H1 (cell line): ENCODE results near the gene SPEF1. TPM values are rescaled to one million over a fixed set of nuclear protein-coding genes. Genes with fewer than 3 reads are reported as not detected.

ENCODE experiments used
- CEBPB ChIP-seq: IDR thresholded peaks from 2 replicates; pipeline ENCODE4 v1.6.1; 2012; ENCODE audit warnings: low read depth, low read length
- CHD1 ChIP-seq: IDR thresholded peaks from 2 replicates; pipeline ENCODE4 v1.6.1; 2012; ENCODE audit warnings: low read depth, low read length, improper control_type of control experiment
- CHD2 ChIP-seq: IDR thresholded peaks from 2 replicates; pipeline ENCODE4 v1.6.1; 2012; ENCODE audit warnings: low read length, improper control_type of control experiment
- HDAC6 ChIP-seq: IDR thresholded peaks from one replicate; pipeline ENCODE4 v1.7.1; 2012; ENCODE audit warnings: low read depth, mild to moderate bottlenecking, inconsistent platforms, low read length, moderate library complexity
- KDM5A ChIP-seq: fragments of 200-600 bp; IDR thresholded peaks from 2 replicates; pipeline ENCODE4 v1.7.1; 2012; ENCODE audit warnings: mild to moderate bottlenecking, low read length, inconsistent platforms, mixed read lengths
- NANOG ChIP-seq: IDR thresholded peaks from 2 replicates; pipeline ENCODE4 v1.6.1; 2011; ENCODE audit warnings: low read length, low read depth, mild to moderate bottlenecking, inconsistent platforms; ENCODE audit not compliant: insufficient read depth, poor library complexity, severe bottlenecking
- NRF1 ChIP-seq: IDR thresholded peaks from 2 replicates; pipeline ENCODE4 v1.6.1; 2011; ENCODE audit warnings: mild to moderate bottlenecking, low read depth, low read length, improper control_type of control experiment
- POLR2AphosphoS5 ChIP-seq: IDR thresholded peaks from 2 replicates; pipeline ENCODE4 v1.6.1; 2011; ENCODE audit warnings: low read depth, low read length
- POU5F1 ChIP-seq: IDR thresholded peaks from 2 replicates; pipeline ENCODE4 v1.6.1; 2011; ENCODE audit warnings: low read depth, mild to moderate bottlenecking, low read length, moderate library complexity
- RBBP5 ChIP-seq: IDR thresholded peaks from 2 replicates; pipeline ENCODE4 v1.7.1; 2012; ENCODE audit warnings: low read depth, mild to moderate bottlenecking, inconsistent platforms, low read length, moderate library complexity, borderline replicate concordance
- SP4 ChIP-seq: IDR thresholded peaks from 2 replicates; pipeline ENCODE4 v1.6.1; 2012; ENCODE audit warnings: low read length, inconsistent platforms
- ZNF274 ChIP-seq: IDR thresholded peaks from 2 replicates; pipeline ENCODE4 v1.7.0; 2012; ENCODE audit warnings: low read length, borderline replicate concordance; ENCODE audit errors: extremely low read depth
- polyA plus RNA-seq, 7 experiments: library from polyadenylated mRNA; depleted of rRNA in 3 of 7; stranded (reverse) in 5 of 7; unstranded in 2 of 7; fragments of >200 nt in 5 of 7; fragments of 200-250 nt in 2 of 7; gene quantifications; 1 replicate in 5 of 7; 2 replicates in 1 of 7; 4 replicates in 1 of 7; pipeline versions ENCODE4 v1.2.1 to v1.2.3, GENCODE V29; 2011 to 2013; ENCODE audit warnings: missing spikeins in 2 of 7, mixed read lengths in 2 of 7
- total RNA-seq: library from RNA; stranded (reverse); fragmentation: NEBNext Ultra II Directional; extraction: Animal tissue kit (Norgen Biotek cat#: 25700); gene quantifications from 2 replicates; pipeline ENCODE4 v1.2.1, GENCODE V29; 2021
- TF ChIP-seq, protein P1 (sequence below): IDR thresholded peaks from 2 replicates; pipeline ENCODE4 v1.6.1; 2011; ENCODE audit warnings: low read length, improper control_type of control experiment
- TF ChIP-seq, protein P2 (sequence below): IDR thresholded peaks from 2 replicates; pipeline ENCODE4 v1.6.1; 2012; ENCODE audit warnings: inconsistent platforms
- TF ChIP-seq, protein P3 (sequence below): IDR thresholded peaks from 2 replicates; pipeline ENCODE4 v1.6.1; 2011; ENCODE audit warnings: low read depth, mild to moderate bottlenecking, low read length; ENCODE audit not compliant: insufficient read depth
- TF ChIP-seq, protein P4 (sequence below), 3 experiments: IDR thresholded peaks; 1 replicate in 2 of 3; 2 replicates in 1 of 3; pipeline versions ENCODE4 v1.5.1 to v1.6.1; 2011; ENCODE audit warnings: low read length in 3 of 3, mild to moderate bottlenecking in 3 of 3, inconsistent platforms in 2 of 3, low read depth in 1 of 3, moderate library complexity in 1 of 3; ENCODE audit not compliant: insufficient read depth in 1 of 3; ENCODE audit errors: control extremely low read depth in 1 of 3

SPEF1 gene
- total and polyA plus RNA-seq, 2 of the 8 experiments (the other 6 are each of a cell fraction or from before 2014, with no cell fraction given) = 0.51 to 0.71 TPM

DNA sequence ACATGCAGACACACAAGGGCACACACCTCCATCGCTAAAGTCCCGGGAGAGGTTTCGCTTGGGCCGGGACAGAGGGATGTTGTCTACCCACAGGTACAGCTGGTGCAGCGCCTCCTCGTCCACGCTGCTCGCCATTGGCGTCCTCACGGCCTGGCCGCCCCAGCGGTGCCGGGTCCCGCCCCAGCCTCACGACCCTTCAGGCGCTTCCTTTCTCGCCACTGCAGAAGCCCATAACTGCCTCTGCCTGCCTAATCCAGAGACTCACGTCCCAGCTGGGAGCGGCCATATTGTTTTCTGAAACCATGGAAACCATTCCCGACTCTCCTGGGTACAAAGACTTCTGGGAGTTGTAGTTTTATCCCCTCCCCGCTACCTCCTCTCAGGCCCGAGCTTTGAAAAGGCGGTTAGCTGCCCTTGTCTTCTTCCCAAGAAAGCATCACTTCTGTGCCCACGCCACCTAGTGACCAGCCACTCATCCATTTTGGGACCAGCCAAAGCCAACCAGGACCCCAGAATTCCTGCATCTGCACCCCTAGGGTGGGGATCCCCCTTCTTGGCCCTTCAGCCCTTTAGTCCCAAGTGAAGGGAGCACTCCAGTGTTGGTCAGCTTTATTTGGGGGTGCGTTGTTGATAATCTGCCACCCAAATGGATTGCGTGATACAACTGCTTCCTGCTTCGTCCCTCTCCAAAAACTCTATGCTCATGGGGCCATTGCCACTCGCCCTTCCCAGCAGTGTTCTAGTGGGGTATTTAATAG, at the start of gene SPEF1 (continued):
- TF ChIP-seq ZNF274 = no peak
- TF ChIP-seq, protein P1, sequence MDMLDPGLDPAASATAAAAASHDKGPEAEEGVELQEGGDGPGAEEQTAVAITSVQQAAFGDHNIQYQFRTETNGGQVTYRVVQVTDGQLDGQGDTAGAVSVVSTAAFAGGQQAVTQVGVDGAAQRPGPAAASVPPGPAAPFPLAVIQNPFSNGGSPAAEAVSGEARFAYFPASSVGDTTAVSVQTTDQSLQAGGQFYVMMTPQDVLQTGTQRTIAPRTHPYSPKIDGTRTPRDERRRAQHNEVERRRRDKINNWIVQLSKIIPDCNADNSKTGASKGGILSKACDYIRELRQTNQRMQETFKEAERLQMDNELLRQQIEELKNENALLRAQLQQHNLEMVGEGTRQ = no peak
- TF ChIP-seq RBBP5 = no peak
- peak; percentile 7; the same call in 1 of the 2 replicates for TF ChIP-seq CHD2
- no peak for TF ChIP-seq CEBPB
- TF ChIP-seq, protein P2, sequence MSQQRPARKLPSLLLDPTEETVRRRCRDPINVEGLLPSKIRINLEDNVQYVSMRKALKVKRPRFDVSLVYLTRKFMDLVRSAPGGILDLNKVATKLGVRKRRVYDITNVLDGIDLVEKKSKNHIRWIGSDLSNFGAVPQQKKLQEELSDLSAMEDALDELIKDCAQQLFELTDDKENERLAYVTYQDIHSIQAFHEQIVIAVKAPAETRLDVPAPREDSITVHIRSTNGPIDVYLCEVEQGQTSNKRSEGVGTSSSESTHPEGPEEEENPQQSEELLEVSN = no peak
- no peak for TF ChIP-seq NRF1
- no peak for TF ChIP-seq POU5F1
- no peak for TF ChIP-seq NANOG
- TF ChIP-seq SP4 = no peak
- no peak for TF ChIP-seq KDM5A
- TF ChIP-seq, protein P3, sequence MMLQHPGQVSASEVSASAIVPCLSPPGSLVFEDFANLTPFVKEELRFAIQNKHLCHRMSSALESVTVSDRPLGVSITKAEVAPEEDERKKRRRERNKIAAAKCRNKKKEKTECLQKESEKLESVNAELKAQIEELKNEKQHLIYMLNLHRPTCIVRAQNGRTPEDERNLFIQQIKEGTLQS = no peak
- no peak for TF ChIP-seq HDAC6
- TF ChIP-seq, protein P4, sequence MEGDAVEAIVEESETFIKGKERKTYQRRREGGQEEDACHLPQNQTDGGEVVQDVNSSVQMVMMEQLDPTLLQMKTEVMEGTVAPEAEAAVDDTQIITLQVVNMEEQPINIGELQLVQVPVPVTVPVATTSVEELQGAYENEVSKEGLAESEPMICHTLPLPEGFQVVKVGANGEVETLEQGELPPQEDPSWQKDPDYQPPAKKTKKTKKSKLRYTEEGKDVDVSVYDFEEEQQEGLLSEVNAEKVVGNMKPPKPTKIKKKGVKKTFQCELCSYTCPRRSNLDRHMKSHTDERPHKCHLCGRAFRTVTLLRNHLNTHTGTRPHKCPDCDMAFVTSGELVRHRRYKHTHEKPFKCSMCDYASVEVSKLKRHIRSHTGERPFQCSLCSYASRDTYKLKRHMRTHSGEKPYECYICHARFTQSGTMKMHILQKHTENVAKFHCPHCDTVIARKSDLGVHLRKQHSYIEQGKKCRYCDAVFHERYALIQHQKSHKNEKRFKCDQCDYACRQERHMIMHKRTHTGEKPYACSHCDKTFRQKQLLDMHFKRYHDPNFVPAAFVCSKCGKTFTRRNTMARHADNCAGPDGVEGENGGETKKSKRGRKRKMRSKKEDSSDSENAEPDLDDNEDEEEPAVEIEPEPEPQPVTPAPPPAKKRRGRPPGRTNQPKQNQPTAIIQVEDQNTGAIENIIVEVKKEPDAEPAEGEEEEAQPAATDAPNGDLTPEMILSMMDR (IDR thresholded peaks at IDR 0.05; ENCODE audit: control extremely low read depth in 1 of 3, insufficient read depth in 1 of 3, low read depth in 1 of 3, low read length in 3 of 3) = peak; percentile 41 to 71 (median 59); a peak in 3 of 4 replicates
- TF ChIP-seq POLR2AphosphoS5 = peak; percentile 32; the same call in 1 of the 2 replicates
- TF ChIP-seq CHD1 = no peak
